ENCODE measurements around the gene TUBA4A. TPM values are rescaled to one million over a fixed set of nuclear protein-coding genes. Genes with fewer than 3 reads are reported as not detected.

Gene TUBA4A
- total and polyA plus RNA-seq, 12 donors, result 13.4 to 741 (median 27.0) TPM

GRCh38 chr2:219279916-219280516 is 26.3 kb upstream of the TUBA4A start:
- intact Hi-C loops (cut with DNase I), result no loop called here
- Histone ChIP-seq H3K27ac (peak overlapping the region; percentile 88 to 99 (median 95)), H3K4me3 (peak overlapping the region; percentile 9 to 72 (median 60)), H3K9me3 (replicated peaks in 1 of 3) (no peaks in the 10 kb centered on the region), H3K4me1 (replicated peaks in 1 of 2) (peaks cover 14 to 25% of the 10 kb centered on the region in 2 donors), H3K36me3 (replicated peaks in 1 of 2) (peaks cover 0 to 46% of the 10 kb centered on the region in 2 donors), H3K27me3 (no peaks in the 10 kb centered on the region)
- DNase-seq, result peak in 2 of 7 donors; percentile 29 to 52
- TF ChIP-seq CTCF (IDR thresholded peaks at IDR 0.05) (peak in 2 of 6 experiments; percentile 16 to 29), POLR2A (IDR thresholded peaks at IDR 0.05) (no peak)
- 36 to 44% (median 39%) methylated on average over 11 to 12 of the region's 12 CpGs for WGBS, 4 donors

GRCh38 chr2:219279151-219279915 is 25.6 kb upstream of the TUBA4A start, which contains the start of gene DNAJB2:
DNAJB2 (plus strand) TSS chr2:219279366; CDS start chr2:219279834, 468 bp downstream.
- TF ChIP-seq POLR2A (IDR thresholded peaks at IDR 0.05), result peak; percentile 94 to 97
- TF ChIP-seq CTCF (IDR thresholded peaks at IDR 0.05), result no peak
- Histone ChIP-seq H3K4me3 (peak within 1 kb of the TSS; percentile 9 to 72 (median 60)), H3K27ac (peak within 1 kb of the TSS; percentile 92 to 99 (median 95)), H3K27me3 (no peaks in the 10 kb centered on the region), H3K9me3 (replicated peaks in 1 of 3) (no peaks in the 10 kb centered on the region), H3K36me3 (replicated peaks in 1 of 2) (peaks cover 0 to 39% of the 10 kb centered on the region in 2 donors), H3K4me1 (replicated peaks in 1 of 2) (peaks cover 14 to 26% of the 10 kb centered on the region in 2 donors)
- intact Hi-C loops (cut with DNase I), result no loop called here
- DNase-seq, result peak; percentile 99 to 100 (median 99)
- WGBS, 4 donors, result 0 to 1% (median 0%) methylated on average over 14 to 65 of the region's 65 CpGs

GRCh38 chr2:219278655-219279150 is 25.0 kb upstream of the TUBA4A start:
- intact Hi-C loops (cut with DNase I), result no loop called here
- TF ChIP-seq CTCF (IDR thresholded peaks at IDR 0.05) (peak in 1 of 6 experiments; percentile 19), POLR2A (IDR thresholded peaks at IDR 0.05) (no peak)
- peaks cover 0 to 33% of the 10 kb centered on the region in 2 donors for H3K36me3 ChIP-seq (replicated peaks in 1 of 2)
- H3K4me3 ChIP-seq, result peak overlapping the region in 1 of 4 donors; percentile 72
- peak overlapping the region; percentile 92 to 99 (median 95) for H3K27ac ChIP-seq
- no peak for DNase-seq
- H3K9me3 ChIP-seq (replicated peaks in 1 of 3), result no peaks in the 10 kb centered on the region
- 13 to 18% (median 18%) methylated on average over 9 of the region's 9 CpGs for WGBS, 4 donors
- no peaks in the 10 kb centered on the region for H3K27me3 ChIP-seq
- H3K4me1 ChIP-seq (replicated peaks in 1 of 2), result peaks cover 14 to 31% of the 10 kb centered on the region in 2 donors
